Stimulated activated CD4-positive, alpha-beta T cell treated with anti-CD3 and anti-CD28 coated beads, Interleukin-15, amount 100 ng/mL, for 48 hours (primary cell): ENCODE data around the gene REP15.
"Not testable (repeated sequence)": the region's sequence is repeated elsewhere in the genome, so short reads cannot be mapped to it uniquely, and the experiment has no call there.

Source experiments
- DNase-seq, 2 donors: peaks; one replicate each; pipeline ENCODE4 v3.0.0-alpha.2; 2020; ENCODE audit warnings: low read depth in 2 of 2

The REP15 gene

DNA sequence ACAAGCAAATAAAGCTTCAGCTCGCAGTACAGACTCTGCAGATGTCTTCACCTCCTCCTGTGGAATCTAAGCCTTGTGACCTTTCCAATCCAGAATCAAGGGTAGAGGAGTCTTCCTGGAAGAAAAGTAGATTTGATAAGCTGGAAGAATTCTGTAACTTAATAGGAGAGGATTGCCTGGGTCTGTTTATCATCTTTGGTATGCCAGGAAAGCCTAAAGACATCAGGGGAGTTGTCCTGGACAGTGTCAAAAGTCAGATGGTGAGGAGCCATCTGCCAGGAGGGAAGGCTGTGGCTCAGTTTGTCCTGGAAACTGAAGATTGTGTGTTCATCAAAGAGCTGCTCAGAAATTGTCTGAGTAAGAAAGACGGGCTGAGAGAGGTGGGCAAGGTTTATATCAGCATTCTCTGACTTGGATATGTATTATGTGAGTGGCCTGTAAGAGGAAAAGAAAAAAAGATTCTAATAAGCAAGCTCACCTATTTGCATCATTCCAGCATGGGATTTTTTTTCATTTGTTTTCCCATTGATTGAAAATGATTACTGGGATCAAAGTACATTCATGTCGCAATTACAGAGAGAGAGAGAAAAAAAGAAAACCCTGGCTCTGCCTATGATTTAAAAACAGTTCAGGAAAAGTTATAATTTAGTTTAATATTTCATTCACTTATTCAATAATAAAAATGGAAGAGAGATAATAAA is 767 bp downstream of the REP15 start:
- DNase-seq = no peak

DNA sequence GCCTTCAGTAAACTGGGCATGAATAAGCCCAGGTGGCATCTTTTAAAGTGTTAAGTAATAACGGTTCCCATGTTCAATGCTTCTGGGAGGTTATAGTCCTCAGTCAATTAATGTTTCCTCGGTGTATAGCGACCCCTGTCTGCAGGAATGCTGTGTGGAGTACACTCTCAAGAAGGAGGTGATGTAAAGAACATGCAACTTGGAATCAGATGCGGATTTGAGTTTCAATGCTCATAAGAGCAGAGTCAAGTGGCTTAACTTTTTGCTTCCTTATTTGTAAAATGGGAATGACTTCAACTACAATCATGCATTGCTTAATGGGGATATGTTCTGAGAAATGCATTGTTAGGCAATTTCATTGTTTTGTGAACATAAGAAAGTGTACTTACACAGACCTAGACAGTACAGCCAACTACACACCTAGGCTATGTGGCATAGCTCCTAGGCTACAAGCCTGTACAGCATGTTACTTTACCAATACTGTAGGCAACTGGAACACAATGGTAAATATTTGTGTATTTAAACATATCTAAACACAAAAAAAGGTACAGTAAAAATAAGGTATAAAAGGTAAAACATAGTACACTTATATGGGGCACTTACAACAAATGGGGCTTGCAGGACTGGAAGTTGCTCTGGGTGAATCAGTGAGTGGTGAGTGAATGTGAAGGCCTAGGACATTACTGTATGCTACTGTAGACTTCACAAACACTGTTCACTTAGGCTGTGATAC is 7.6 kb downstream of the REP15 start:
- DNase-seq = peak; percentile 48 to 71

DNA sequence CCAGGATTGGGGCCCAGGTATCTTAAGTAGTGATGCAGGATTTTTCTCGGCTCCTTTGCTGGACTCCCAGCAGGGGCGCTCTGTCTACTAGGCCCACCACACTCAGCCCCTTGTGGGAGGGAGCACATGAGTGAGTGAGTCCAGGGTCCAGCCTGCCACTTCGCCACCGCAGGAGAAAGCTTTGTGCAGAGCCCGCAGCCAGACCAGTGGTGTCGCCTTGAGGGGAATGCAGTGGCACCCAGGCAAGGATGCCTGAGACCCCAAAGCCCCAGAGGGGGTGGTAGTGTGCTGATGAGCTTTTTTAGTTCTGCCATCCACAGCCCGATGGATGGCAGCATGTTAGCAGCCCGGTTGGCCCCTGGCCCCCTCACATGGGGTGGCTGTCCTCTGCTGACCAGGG is 9.0 kb downstream of the REP15 start:
- no peak for DNase-seq

DNA sequence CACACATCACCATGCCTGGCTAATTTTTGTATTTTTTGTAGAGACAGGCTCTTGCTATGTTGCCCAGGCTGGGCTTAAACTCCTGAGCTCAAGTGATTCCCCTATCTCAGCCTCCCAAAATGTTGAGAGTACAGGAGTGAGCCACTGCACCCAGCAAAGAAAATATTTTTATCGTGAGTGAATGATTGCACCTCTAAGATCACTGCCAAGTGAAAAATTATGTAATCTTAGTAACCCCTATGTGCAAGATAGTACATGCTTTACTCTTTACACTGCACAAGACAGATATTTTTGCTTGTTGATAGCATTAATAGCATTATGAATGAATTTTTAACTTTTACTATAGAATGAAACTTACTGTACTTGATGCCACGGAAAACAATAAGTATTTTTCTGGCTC is 11.0 kb downstream of the REP15 start:
- no peak for DNase-seq

DNA sequence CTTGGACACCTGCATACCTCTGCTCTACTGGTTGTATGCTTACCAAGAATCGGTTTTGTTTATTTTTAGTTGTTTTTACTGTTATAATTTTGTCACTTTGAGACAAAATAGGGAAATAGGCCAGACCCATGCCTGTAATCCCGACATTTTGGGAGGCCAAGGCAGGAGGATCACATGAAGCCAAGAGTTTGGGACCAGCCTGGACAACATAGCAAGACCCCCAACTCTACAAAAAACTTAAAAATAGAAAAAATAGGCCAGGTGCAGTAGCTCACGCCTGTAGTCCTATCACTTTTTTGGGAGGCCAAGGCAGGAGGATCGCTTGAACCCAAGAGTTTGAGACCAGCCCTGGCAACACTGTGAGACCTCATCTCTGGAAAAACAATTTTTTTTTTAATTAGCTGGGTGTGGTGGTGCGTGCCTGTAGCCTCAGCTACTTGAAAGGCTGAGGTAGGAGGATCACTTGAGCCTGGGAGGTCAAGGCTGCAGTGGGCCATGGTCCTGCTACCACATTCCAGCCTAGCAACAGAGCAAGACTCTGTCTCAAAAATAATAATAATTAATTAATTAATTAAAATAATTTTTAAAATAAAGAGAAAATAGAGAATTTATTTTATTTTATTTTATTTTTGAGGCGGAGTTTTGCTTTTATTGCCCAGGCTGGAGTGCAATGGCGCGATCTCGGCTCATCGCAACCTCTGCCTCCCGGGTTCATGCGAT is 13.1 kb downstream of the REP15 start:
- no peak for DNase-seq

DNA sequence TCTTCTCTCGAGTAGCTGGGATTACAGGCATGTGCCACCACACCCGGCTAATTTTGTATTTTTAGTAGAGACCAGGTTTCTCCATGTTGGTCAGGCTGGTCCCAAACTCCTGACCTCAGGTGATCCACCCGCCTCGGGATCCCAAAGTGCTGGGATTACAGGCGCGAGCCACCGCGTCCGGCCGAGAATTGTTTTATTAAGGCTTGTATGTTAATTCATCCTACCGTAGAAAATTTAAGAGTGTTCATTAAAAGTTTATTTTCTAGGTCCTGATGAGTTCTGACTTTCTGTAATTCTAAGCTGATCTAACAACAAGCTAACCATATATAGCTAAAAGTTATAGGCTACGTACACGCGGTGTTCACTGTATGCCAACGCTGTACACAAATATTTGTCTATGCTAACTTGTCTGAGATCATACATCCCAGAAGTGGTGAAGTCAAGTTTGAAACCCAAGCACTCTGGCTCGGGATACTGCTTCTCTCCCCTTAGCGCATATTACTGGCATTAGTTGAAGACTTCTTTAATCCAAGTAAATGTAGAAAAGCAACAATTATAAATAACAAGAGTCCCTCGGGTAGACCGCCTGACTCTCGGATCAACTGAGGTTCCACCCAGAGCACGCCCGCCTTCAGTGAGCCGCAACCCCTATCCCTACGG is 13.8 kb downstream of the REP15 start:
- DNase-seq = peak in 1 of 2 donors; percentile 2

DNA sequence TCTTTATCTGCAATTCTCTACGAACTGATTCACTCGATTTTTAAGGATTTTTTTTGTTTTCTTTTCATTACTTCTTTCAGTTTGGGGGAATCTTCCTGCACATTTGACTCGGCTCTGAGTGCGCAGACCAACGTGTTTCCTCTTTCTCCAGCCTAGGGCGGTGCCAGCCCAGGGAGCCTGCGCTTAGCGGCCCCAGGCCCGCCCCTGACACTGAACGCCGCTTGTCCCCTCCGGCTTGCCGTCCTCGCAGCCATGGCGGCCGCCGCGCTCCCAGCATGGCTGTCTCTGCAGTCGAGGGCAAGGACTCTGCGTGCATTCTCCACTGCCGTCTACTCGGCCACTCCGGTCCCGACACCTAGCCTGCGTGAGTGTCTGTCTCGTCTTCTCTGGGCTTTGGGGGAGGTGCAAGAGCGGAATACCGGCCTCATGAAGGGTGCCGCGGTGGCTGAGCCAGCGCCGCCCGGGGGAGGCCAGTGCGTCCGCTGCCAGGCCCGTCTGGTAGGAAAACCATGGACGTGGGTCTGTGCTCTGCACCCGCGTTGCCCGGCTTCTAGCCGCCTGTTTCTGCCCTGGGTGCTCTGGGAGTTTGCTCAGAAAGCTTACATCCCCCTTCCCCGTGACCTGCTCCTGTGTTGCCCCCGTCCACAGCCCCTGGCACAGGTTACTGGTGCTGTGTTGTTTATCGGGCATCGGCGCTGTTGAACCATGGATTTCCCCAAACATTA is 14.5 kb downstream of the REP15 start, which contains the start of gene MRPS35:
TSS of gene MRPS35 (plus strand) at position 241 of the 725 bp plus-strand sequence. CDS start at position 253, 12 bp downstream.
- peak; percentile 81 to 88 for DNase-seq

DNA sequence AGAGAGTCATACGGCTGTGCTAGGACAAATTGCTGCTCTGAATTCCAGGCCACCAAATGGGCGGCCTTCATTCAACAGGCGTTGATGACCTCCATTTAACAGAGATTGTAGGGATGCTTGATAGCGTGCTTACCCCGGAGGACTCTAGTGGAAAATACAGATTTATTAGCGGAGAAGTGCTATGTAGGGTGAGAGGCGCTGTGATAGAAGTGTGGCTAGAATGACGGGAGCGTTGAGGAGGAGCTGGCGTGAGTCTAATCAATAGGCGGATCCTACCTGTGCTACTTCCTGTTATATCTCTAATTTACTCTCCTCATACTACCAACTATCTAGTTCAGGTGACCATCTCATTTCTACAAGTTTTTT is 15.1 kb downstream of the REP15 start:
- peak in 1 of 2 donors; percentile 3 for DNase-seq

DNA sequence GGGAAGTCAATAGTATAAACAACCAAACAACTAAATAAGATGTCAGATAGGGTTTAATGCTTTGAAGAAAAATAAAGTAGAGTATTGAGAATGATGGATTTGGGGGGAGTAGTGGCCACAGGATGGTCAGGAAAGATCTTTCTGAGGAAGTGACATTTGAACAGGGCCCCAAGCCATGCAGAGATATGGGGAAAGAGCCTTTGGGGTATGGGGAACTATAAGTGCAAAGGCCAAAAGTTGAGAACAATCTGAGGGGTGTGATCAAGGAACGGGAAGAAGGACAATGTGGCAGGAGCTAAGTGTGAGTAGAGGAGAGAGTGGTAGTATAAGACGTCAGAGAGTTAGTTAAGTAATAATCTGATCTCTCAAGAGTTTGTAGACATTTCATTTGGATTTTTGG is 15.7 kb downstream of the REP15 start:
- no peak for DNase-seq

DNA sequence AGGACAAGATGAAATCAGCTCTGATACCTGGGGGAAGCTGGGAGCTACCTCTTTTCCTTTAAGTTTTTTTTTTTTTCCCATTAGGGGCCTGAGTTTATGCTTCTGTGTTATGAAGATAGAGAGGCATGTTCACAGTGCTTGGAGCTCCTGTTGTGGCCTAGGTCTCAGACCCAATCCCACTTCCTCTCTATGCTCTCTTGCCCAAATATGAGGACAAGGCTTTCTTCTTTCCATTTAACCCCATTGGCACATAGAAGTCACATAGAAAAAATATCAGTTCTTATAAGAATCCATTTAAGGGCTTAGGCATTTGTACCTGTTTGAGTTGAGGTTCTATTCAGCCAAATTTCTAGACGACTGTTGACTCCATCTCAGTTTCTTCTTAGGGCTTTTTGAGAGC is 27.0 kb downstream of the REP15 start:
- DNase-seq = no peak

DNA sequence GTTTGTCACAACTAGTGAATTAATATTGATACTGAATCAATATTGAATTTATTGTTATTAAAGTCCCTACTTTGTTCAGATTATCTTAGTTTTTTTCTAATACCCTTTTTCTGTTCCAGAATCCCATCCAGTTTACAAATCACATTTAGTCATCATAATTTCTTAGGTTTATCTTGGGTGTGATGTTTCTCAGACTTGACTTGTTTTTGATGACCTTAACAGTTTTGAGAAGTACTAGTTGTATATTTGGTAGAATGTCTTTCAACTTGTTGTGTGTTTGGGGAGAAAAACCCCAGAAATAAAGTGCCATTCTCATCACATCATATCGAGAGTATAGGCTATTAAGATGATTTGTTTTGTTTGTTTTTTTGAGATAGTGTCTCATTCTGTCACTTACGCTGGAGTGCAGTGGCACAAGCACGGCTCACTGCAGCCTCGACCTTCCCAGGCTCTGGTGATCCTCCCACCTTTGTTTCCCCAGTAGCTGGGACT is 33.9 kb downstream of the REP15 start:
- DNase-seq = no peak

DNA sequence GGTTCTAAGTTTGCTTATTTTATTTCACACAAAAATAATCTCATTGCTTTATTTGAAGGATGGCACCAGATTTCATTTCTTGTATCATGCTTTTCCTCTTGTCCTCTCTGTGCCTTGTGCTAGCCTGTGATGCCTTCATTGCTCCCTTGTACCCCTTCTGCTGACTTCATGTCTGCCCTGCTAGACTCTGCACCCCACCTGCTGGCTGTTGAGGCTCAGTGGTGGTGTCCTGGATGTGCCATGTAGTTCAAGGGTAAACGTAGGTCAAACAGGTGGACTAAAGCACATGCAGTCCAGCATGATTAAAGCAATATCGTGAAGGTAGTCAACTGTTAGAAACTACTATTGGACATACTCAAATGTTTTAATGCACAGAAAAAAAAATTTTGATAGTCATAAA is 36.0 kb downstream of the REP15 start:
- DNase-seq = no peak

DNA sequence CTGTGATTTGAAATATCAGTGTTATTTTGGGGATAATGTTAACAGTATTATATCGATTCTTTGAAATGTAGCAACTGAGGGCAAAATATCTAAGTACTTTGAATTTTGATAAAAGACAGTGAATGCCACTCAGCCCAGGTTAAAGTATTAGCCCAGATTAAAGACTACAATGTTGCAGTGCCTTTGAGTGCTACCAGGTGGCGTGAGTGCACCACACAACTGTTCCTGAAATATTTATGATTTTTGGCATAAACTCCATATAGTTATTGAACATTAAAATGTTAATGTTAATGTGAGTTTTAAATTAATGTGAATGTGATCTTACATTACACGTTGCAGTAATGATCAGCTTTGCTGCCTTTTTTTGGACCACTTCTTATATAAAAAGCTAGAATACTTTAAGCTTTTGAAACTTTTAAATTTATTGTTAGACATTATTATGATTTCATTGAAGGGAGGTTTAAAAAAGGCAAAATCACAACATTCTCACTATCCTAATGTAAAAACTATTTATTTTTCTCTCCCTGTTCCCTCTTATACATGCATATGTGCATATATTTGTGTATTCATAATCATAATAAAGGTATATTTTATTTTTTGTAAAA is 36.9 kb downstream of the REP15 start:
- DNase-seq = no peak

DNA sequence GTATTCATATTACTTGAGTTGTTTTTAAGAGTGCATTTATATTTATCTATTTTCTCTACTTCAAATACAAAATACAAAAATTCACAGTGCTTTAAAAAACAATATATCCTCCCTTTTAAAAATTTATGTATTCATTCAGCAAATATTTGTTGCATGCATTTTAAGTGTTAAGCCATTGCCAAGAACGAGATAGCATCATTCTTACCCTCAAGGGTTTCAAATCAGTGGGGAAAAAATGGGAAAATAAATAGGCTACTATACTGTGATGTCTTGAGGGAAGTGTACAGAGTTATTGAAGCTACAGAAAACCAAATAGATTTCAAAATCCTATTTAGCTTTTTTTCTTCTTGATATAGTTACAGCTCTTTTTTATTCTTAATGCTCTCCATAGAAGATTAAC is 37.5 kb downstream of the REP15 start:
- no peak for DNase-seq

DNA sequence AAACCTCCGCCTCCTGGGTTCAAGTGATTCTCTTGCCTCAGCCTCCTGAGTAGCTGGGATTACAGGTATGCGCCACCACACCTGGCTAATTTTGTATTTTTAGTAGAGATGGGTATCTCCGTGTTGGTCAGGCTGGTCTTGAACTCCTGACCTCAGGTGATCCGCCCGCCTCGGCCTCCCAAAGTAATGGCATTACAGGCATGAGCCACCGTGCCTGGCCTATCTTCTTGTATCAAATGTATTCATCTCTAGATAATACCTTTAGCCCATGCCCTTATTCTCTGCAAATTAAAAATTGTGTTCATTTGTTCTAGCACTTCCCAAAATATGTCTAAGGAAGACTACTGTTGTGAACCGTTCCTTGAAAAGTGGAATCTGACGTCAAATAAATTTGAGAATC is 38.1 kb downstream of the REP15 start:
- DNase-seq = not testable (repeated sequence)

DNA sequence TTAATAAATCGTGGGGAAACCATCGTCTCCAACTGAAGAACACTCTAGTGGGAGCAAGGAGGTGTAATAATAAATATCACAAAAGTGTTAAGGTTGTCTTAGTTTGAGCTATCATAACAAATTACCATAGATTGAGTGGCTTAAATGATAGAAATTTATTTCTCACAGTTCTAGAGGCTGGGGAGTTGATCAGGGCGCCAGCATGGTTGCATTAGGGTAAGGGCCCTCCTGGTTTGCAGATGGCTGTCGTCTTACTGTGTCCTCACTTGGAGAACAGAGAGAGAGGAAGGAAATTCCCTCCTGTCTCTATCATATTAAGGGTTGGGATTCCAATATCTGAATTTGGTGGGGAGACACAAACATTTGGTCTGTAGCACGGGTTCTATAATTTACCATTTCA is 47.4 kb downstream of the REP15 start:
- DNase-seq = no peak

DNA sequence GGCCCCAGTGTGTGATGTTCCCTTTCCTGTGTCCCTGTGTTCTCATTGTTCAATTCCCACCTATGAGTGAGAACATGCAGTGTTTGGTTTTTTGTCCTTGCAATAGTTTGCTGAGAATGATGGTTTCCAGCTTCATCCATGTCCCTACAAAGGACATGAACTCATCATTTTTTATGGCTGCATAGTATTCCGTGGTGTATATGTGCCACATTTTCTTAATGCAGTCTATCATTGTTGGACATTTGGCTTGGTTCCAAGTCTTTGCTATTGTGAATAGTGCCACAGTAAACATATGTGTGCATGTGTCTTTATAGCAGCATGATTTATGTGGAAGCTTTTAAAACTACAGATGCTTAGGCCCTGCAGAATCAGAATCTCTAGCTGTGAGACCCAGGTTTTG is 49.5 kb downstream of the REP15 start:
- DNase-seq = not testable (repeated sequence)
